Midbrain (tissue), 1 donor: ENCODE measurements around the gene MKI67.
"Not testable (repeated sequence)": the region's sequence is repeated elsewhere in the genome, so short reads cannot be mapped to it uniquely, and the experiment has no call there.

Experiments used
- DNase-seq: peaks from one replicate; lab custom pipeline; 2025; lab: John Stamatoyannopoulos, UW

MKI67 gene

DNA sequence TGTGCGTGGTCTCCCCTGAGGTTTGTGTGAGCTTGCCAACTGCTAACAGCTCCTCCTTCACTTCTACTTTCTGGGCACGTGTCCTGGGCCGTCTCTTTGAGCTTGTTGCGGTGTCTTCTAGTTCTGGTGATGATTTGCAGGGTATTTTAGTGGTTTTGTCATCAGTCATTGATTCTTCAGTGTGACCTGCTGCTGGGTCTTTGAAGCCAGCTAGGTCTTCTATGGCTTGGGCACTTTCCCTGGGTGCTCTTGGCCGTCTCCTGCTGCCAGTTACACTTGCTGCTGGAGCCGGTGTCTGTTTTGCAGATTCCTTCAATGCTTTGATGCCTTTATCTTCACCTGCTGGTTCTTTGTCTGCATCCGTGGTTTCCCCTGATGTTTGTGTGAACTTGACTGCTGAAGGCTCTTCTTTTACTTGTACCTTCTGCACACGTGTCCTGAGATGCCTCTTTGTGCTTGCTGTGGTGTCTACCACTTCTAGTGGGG lies 23.0 kb downstream of the MKI67 start:
- no peak for DNase-seq

DNA sequence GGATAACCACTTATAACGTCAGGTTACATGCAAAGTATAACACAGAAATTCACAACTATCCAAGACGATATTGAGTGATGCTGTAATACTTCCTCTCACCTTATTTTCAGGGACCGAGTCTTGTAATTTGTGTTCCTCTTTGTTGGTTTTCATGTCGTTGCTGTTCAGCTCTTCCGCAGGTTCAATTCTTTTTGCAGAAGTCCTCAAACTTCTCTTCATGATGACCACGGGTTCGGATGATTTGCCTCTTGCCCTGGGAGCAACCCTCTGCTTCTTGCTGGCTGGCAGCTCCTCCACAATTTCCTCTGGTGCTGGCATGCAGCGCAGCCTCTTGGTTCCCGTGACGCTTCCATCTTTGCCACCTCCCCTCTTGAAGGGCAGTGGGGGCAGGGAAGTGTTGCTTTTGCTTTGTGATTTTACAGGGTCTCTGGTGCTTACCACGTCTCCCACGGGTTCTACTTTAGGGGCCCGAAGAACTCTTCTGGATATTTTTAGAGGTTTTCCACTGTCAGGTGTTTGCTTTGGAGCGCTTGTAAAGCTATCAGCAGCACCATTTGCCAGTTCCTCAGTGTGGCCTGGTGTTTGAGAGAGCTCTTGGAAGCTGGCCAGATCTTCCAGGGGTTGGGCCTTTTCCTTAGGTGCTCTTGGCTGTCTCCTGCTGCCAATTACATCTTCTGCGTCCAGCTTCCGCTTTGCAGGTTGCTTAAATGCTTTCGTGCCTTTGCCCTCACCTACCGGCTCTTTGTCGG lies 23.6 kb downstream of the MKI67 start:
- no peak for DNase-seq

DNA sequence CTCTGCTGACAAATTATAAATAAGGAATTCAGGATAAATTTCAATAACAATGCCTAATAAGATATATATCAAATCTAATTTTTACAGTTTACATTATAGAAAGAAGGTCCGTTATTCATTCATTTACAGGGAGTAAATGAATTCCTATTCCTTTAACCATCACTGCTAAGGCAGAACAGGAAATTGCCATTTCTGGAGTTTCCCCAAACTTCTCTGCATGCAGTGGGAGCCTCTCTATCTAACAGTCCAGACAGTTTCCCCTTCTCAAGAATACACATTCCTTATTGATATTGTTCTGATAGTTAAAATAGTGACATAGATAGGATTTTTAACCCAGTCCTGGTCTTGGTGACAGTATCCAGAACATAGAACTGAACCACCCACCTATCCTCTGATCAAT lies 24.3 kb downstream of the MKI67 start:
- DNase-seq = no peak

DNA sequence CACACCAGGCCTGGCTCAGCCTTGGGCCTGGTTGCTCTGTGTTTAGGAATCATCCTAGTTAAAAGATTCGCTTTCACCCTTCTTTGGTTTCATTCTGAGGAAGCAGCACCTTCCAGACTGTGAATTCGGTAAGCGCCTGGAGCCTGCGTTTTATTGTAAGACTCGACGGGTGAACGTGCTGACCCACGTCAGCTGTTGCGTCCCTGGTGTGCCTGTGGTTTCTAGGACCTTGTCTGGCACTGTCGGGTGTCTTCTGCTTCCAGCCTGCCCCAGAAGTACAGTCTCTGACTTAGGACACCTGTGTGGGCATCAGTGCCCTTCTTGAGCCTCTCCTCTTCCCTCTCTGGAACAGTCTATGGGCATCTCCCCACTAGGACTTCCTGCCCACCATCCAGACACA lies 26.3 kb downstream of the MKI67 start:
- no peak for DNase-seq

DNA sequence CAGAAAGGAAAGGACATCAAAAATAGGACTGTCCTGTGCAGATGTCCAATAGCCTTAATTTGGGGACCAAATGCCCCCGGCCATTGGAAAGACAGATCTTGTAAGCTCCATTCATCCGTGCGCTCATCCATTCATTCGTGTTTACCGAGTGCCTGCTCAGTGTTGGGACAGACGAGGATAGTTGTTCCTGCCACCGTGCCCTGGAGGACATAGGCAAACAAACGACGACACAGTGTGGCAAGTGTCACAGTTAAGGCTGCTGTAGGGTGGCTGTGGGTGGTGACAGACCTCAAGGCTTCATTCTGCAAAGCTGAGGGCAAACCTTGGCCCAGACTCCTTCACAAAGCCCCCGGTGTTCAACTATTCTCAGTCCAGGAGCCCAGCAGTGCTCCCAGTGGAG lies 27.6 kb downstream of the MKI67 start:
- DNase-seq = no peak

DNA sequence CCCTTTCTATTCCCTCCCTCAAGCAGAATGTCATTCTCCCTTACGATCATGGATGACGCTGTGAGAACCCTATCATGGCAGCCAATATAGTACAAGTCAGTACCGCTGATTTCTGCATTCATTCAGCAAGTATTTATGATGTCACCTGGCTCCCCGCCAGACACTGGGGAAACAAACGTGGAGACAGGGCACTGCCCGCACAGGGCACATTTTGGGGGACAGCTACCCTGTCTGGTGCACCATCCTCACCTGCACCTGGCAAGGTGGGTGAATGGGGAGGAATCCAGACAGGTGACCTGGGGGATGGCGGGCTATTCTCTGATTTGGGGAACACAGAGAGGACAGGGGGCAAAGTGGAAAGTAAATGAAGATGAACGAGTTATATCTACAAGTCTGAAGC lies 28.4 kb downstream of the MKI67 start:
- DNase-seq = no peak

DNA sequence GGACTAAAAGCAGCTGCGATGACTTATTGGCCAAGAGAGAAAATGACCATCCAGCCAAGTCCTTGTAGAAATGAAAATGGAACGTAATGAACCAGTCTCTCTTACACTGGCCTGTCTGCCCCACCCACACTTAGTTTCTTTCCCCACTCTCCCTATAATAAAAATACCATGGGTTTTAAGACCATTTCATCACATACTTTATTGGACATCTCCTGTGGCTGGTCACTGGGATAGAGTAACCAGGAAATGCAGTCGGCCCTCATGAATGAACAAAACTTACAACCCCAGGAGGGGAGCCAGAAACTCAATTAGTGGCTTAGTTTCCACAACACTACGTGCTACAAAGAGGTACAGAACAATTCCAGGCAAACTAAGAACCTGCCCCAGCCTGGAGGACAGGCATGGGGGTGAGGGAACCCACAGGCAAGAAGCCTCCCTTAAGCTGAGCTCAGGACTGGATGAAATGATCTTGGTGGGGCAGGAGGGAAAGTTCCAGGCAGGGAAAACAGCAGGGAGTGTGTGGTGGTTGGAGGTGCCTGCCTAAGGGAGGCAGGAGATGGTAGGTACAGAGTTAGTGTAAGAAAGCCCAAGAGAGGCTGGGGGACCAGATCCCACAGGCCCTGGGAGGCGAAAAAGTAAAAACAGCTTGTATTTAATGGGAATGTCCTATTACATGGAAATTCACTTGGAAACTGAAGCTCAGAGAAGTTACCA lies 29.6 kb downstream of the MKI67 start:
- no peak for DNase-seq

DNA sequence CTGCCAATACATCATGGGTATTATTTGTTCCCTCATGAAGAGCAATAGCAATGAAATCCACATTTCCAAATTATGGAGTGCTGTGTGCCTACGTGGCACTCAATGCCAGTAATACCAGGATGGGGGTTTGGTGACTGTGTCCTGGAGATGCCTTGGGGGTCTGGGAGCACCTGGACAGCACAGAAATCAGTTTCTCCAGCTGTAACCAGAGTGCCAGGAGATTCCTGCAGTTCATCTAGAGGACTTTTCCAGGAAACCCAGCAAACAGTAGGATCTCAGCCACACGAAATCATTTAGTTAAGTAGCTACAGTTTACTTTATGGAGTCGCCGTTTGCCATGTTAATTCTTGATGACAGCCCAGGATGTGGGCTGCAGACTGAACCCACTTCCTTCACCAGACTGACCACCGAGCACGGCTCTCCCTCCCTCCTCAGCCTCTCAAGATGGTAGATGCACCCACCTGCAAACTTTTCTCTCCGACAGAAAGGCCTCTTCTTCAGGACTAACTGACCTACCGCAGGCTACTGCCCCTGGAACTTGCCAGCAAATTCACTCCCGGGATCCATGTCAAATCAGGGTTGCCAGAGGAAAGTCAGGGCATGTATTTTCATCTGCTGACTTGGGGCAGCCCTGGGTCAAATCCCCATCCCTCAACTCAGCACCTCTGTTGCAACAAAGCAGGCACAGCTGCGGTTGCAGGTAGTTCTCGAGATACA lies 30.3 kb downstream of the MKI67 start:
- no peak for DNase-seq

DNA sequence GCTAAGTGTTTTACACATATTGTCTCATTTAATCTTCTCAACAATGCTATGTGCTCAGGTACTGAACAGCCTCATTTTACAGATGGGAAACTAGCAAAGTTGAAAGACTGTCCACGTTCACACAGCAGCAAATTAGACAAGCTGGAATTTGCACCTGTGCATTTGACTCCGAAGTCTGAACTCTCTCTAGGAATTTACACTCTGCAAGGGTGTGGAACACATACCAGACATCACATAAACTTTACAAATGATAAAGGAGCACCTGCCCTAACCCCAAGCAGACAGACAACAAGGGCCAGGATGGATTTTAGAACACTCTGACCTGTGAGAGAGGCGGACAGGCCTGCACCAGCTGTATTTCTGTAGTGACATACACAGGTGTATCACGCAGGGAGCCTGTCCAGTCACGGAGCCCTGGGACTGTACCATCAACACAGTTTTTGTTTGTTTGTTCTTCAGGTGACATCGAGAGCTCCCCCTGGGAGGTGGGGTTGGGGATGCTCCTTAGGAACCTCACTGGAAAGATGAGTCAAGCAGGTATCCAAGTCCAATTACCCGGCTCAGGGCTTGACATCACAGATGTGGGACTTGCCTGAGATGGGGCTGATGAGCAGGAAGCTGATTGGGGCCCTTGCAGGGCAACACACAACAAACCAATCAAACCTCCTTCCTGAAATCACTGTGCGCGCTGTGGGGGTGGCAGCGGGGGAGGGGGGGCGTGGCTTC lies 31.0 kb downstream of the MKI67 start:
- no peak for DNase-seq

DNA sequence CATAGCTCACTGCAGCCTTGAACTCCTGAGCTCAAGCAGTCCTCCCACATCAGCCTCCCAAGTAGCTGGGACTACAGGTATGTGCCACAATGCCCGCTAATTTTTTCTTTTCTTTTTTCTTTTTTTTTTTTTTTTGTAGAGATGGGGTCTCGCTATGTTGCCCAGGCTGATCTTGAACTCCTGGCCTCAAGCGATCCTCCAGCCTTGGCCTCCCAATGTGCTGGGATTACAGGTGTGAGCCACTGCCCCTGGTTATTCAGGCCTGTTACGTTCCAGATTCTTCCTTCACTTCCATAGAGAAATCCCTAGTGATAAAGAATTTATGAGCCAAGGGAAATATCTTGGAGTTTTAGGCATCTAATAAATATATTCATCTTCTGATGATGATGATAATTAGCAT lies 31.6 kb downstream of the MKI67 start:
- not testable (repeated sequence) for DNase-seq

DNA sequence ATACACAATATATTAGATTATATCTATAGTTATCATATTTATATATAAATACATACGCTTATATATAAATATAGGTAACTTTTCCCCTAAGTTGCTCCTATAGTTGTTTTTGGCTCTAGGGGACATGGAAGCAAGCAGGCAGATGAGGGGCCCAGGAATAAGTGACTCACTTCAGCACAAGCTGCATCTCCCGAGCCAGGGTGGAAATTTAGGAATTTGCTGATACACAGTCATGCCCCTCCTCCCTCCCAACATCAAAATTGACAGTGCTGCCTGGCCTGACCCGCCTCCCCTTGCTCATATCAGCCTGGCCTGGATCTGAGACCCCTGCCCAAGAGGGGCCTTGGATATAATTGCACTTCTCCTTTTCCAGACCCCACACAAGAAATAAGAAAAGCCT lies 33.8 kb downstream of the MKI67 start:
- no peak for DNase-seq

DNA sequence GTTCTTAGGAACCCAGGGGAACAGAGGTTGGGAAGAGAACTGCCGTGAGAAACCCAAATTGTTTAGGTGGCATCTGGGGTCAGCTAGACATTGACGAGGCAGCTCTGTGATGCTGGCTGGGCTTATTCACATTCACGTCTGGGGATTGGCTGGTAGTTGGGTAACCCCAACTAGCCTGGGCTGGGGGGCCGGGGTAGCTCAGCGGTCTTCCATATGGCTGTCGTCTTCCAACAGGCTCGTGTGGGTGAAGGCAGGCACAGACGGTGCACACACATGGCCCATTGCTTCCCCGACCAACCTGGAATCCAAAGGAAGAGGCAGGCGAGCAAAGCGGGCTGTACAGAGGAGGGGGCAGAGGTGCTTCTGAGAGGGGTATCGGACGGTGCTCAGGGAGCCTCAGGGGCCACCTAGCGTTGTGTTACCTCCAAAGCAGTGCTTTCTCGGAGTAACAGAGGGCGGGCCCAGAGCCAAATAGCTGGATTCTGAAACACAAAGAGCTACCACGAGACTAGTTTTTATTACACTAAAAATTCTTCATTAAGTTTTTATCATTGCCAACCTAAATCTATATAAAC lies 34.5 kb downstream of the MKI67 start:
- DNase-seq = no peak

DNA sequence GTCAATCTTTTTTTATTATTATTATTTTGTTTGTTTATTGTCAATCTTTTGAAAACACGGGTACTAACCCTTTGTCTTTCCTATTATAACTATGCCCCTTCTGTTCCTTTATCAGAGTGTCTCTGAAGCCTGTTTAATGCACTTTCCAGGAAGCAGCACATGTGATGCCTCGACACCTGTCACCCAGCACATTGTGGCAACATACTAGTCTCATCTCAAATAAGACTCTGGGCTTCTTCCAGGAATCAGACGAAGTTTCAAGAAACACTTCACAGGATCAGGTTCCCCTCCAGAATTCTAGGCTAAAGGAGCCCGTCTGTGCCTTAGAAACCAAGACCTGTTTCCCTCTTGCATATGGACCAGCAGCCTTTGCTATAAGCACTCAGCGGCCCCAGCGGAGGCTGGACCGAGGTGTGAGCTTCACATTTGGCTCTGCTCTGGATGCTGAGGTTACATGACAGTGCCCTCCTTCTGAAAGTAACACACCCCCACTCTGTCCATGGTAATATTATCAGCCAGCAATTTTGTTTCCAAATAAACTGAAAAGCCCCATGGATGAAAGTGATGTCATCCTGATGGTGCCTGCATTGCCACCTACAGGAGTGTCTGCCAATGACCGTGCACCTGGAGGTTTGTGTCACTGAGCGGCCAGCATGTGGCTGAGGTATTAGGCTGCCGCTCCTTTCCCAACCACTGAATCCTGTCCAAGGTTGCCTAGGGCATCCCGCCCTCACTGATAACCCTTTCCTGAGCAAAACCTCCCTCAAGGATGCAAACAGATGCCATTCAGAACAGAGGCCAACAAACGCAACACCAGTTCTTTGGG lies 38.1 kb downstream of the MKI67 start:
- DNase-seq = no peak

DNA sequence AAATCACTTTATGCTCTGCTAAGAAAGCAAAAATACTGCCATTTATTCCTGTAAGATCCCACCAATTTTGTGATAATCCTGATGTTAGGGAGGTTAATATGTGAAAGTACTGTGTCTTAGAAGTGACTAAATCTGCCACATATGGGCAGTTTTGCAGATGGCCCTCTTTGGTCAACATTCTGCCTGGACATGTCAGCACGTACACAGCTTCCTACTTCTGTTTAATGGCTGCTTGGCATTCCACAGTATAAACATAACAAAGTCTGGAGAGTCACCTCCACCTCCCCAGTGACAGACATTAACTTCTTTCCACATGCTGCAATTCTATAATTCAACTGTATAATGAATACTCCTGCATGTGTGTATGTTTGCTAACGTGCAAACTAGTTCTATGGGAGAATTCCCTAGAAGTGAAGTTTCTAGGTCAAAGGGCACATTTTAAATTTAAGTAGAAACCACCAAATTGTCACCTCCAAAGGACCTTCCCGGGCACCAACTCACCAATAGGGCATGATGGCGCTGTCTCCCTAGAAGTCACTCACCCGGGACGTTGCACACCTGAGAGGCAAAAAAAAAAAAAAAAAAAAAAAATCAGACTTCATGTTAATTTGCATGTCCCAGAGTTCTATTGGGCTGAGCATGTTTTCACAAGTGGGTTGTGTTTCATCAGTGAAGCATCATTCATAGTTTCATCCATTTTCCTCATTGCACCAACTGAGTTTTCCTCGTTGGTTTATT lies 38.9 kb downstream of the MKI67 start:
- no peak for DNase-seq

DNA sequence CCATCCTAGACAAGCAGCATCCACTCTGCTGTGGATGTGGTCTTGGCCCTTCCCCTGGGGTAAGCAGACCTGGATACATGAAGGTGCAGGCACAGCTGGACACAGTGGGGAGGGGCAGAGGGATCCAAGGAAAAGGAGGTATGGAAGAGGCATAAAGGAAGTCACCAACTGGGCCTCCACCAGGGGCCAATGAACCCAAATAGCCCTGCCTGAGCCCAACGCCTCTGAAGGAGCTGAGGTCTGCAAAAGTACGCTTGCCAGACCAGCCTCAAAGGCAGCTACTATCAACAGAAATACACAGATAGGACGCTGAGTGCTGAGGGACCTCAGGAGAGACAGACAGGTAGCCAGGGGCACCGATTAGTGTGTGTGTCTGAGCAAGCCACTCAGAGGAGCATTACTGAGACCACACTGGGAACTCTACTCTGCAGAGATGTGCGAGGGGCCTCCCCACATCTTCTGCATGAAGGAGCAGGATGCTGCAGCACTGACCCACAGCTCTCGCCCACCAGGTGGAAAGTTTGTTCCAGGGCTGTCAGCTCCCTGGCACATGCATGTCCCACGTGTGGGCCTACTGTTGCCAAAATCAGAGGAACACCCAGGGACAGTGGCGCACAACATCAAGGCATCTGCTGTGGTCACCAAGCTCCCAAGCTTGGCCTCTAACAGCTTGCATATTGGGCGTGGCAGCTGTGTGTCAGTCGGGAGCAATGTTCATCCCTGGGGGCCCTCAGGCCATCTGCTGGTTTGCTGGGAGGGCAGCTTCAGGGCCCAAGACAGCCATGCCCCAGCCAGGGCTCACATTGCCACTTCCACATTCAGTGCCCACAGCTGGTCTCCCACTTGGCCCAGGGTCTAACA lies 40.0 kb downstream of the MKI67 start:
- no peak for DNase-seq

DNA sequence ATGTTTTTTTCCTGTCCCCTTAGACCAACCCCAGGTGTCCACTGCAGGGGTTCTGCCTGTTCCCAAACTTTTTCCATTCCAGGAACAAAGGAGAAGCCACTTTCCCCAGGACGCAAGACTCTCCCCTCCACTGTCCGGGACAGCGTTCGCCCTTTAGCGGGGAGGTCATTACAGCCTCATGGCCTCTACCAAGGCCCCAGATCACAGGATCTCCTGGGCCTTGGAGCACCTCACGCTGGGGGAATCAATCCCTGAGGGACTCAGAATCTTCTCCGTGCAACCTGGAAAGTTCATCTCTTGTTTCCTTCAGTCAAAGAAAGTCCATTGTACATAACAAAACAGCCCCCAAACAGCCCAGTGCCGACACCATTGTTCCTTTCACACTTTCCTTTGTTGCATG lies 41.2 kb downstream of the MKI67 start:
- no peak for DNase-seq

DNA sequence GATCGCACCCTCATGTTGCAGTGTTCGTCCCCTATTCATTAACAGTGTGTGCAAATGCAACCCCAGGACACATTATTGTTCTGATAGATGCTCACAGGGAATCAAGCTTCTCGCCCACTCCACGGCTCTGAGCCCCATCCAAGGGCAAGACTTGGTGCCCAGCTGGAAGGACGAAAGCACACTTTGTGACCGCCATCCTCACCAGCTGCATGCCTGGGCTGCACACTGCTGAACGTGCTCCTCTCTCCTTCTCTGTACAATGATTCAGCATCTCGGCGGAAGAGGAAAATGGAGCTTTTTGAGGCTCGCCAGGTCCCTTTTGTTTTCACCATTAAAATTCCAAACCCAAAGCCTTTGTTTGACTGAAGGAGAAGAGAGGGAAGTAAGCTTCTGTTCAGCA lies 41.9 kb downstream of the MKI67 start:
- DNase-seq = no peak

DNA sequence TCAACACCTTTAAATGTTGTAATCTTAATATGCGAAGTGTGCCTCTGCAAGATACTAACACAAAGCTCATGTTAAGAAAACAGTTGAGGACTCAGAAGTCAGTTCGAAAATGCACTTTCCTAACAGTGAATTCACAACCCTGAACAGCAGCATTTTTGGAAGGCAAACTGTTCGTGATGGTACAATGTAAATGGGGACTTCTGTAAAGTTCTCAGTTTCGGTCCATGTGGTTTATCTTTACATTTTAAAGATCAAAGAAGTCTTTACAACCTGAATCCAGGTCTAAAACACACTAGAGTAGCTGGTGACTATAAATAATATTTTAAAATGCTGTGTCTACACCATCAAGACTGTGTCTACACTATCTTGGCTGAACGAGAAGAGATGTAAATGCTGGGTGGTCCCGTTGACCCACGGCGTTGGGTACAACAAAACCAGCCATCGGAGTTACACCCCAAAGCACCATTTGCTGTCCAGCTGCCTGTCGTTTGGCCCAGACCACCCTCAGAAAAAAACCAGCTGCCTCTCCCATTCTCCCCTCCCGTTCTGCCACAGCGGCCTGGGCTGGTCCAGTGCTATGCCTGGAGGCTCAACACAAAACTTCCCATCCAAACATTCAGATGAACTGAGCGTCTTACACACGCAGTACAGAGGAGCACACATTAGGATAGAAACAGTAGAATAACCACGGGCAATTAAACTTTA lies 42.9 kb downstream of the MKI67 start:
- no peak for DNase-seq

DNA sequence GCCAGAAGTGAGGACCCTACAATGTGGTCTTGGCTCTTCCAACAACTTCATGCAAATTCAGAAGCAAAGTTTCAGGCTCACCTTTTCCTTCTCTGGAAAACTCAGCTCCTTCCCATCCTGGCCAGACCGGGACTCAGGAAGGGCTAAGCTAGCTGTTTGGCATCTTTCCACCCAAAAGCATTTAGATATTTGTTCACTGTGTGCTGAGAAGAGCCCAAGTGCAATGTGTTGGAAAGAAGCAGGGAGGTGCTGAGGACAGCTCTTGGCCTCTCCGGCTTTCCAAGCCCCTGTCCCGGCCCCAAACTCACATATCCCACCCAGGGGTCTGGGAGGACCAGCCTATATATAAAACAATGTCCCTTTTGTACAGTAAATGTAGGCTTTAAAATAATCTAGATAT lies 44.5 kb downstream of the MKI67 start:
- no peak for DNase-seq
